HPDE6-E6E7 (cell line): ENCODE measurements around the gene MAP4K5.
A peak's percentile ranks its signal among the peaks of the same experiment; 100 is the strongest.

Experiments used
- DNase-seq: peaks from one replicate; pipeline ENCODE4 v3.0.0; 2011; ENCODE audit warnings: missing footprints; ENCODE audit errors: extremely low spot score

The MAP4K5 gene

GRCh38 chr14:50476134-50476533, 56.2 kb downstream of the MAP4K5 start:
- no peak for DNase-seq

- no peak for DNase-seq
These were observed 56.9 kb downstream of the MAP4K5 start for GRCh38 chr14:50475460-50475859.

GRCh38 chr14:50471838-50472465, 60.4 kb downstream of the MAP4K5 start:
- DNase-seq: no peak

GRCh38 chr14:50469982-50470381, 62.4 kb downstream of the MAP4K5 start:
- no peak for DNase-seq

GRCh38 chr14:50462111-50462510, 70.3 kb downstream of the MAP4K5 start:
- DNase-seq: no peak

GRCh38 chr14:50453869-50454268, 78.5 kb downstream of the MAP4K5 start:
- DNase-seq: no peak

GRCh38 chr14:50452979-50453705, 79.2 kb downstream of the MAP4K5 start:
- peak; percentile 29 for DNase-seq

GRCh38 chr14:50452296-50452695, 80.1 kb downstream of the MAP4K5 start:
- DNase-seq: no peak

GRCh38 chr14:50451854-50452253, 80.5 kb downstream of the MAP4K5 start:
- no peak for DNase-seq

GRCh38 chr14:50447461-50447860, 84.9 kb downstream of the MAP4K5 start:
- no peak for DNase-seq

GRCh38 chr14:50434528-50434927, 97.8 kb downstream of the MAP4K5 start:
- no peak for DNase-seq

GRCh38 chr14:50432131-50432530, 100.2 kb downstream of the MAP4K5 start:
- no peak for DNase-seq

- no peak for DNase-seq
These were observed 106.6 kb downstream of the MAP4K5 start for GRCh38 chr14:50425816-50426215.

GRCh38 chr14:50425105-50425504, 107.3 kb downstream of the MAP4K5 start:
- DNase-seq: no peak

GRCh38 chr14:50423529-50423928, 108.8 kb downstream of the MAP4K5 start:
- no peak for DNase-seq

GRCh38 chr14:50421499-50421898, 110.9 kb downstream of the MAP4K5 start:
- no peak for DNase-seq

- DNase-seq: no peak
These were observed 114.5 kb downstream of the MAP4K5 start for GRCh38 chr14:50417853-50418252.

GRCh38 chr14:50410921-50411320, 121.4 kb downstream of the MAP4K5 start:
- DNase-seq: no peak

GRCh38 chr14:50410071-50410470, 122.3 kb downstream of the MAP4K5 start:
- DNase-seq: no peak

GRCh38 chr14:50407111-50407812, 125.1 kb downstream of the MAP4K5 start:
- no peak for DNase-seq

- no peak for DNase-seq
These were observed 128.9 kb downstream of the MAP4K5 start for GRCh38 chr14:50403419-50403818.

GRCh38 chr14:50402965-50403364, 129.4 kb downstream of the MAP4K5 start:
- DNase-seq: no peak

- no peak for DNase-seq
These were observed 131.9 kb downstream of the MAP4K5 start for GRCh38 chr14:50400461-50400860.
